ENCODE data around the gene MDGA2.

The MDGA2 gene

GRCh38 chr14:46989566-46989965 lies 685.8 kb downstream of the MDGA2 start:
- Histone ChIP-seq H3K4me3 (no peak overlapping the region), H3K27ac (no peak overlapping the region), H3K9me3 (no peaks in the 10 kb centered on the region), H3K4me1 (no peaks in the 10 kb centered on the region), H3K36me3 (no peaks in the 10 kb centered on the region), H3K27me3 (no peaks in the 10 kb centered on the region)
- TF ChIP-seq CTCF (IDR thresholded peaks at IDR 0.05): no peak
- intact Hi-C loops (cut with DNase I; ENCODE audit: low total_unique reads): no loop called here
- no peak for DNase-seq

GRCh38 chr14:46988312-46988711 lies 687.1 kb downstream of the MDGA2 start:
- TF ChIP-seq CTCF (IDR thresholded peaks at IDR 0.05): no peak
- no peak overlapping the region for H3K4me3 ChIP-seq
- H3K27me3 ChIP-seq: no peaks in the 10 kb centered on the region
- H3K27ac ChIP-seq: no peak overlapping the region
- no peaks in the 10 kb centered on the region for H3K9me3 ChIP-seq
- no peak for DNase-seq
- H3K4me1 ChIP-seq: no peaks in the 10 kb centered on the region
- intact Hi-C loops (cut with DNase I; ENCODE audit: low total_unique reads): no loop called here
- H3K36me3 ChIP-seq: no peaks in the 10 kb centered on the region

GRCh38 chr14:46985529-46986380 lies 689.6 kb downstream of the MDGA2 start:
- intact Hi-C loops (cut with DNase I; ENCODE audit: low total_unique reads): no loop called here
- Histone ChIP-seq H3K4me3 (no peak overlapping the region), H3K27me3 (no peaks in the 10 kb centered on the region), H3K36me3 (no peaks in the 10 kb centered on the region), H3K4me1 (no peaks in the 10 kb centered on the region), H3K27ac (no peak overlapping the region), H3K9me3 (no peaks in the 10 kb centered on the region)
- DNase-seq: no peak
- no peak for TF ChIP-seq CTCF (IDR thresholded peaks at IDR 0.05)

GRCh38 chr14:46973295-46973694 lies 702.1 kb downstream of the MDGA2 start:
- H3K27ac ChIP-seq: no peak overlapping the region
- H3K27me3 ChIP-seq: no peaks in the 10 kb centered on the region
- no peaks in the 10 kb centered on the region for H3K9me3 ChIP-seq
- DNase-seq: no peak
- intact Hi-C loops (cut with DNase I; ENCODE audit: low total_unique reads): no loop called here
- TF ChIP-seq CTCF (IDR thresholded peaks at IDR 0.05): no peak
- H3K4me1 ChIP-seq: no peaks in the 10 kb centered on the region
- H3K4me3 ChIP-seq: no peak overlapping the region
- no peaks in the 10 kb centered on the region for H3K36me3 ChIP-seq

- intact Hi-C loops (cut with DNase I; ENCODE audit: low total_unique reads): no loop called here
- no peaks in the 10 kb centered on the region for H3K4me1 ChIP-seq
- no peaks in the 10 kb centered on the region for H3K36me3 ChIP-seq
- H3K27ac ChIP-seq: no peak overlapping the region
- DNase-seq: no peak
- H3K27me3 ChIP-seq: no peaks in the 10 kb centered on the region
- H3K9me3 ChIP-seq: no peaks in the 10 kb centered on the region
- no peak for TF ChIP-seq CTCF (IDR thresholded peaks at IDR 0.05)
- no peak overlapping the region for H3K4me3 ChIP-seq
Measured at GRCh38 chr14:46964378-46964777, 711.0 kb downstream of the MDGA2 start.

Data from tibial artery (tissue), 4 donors.